ENCODE results near the gene ESRRG. TPM values are rescaled to one million over a fixed set of nuclear protein-coding genes. Genes with fewer than 3 reads are reported as not detected.

Gene ESRRG
- total and polyA plus RNA-seq, 7 donors, result under 0.01 to 0.71 (median 0.33) TPM

DNA sequence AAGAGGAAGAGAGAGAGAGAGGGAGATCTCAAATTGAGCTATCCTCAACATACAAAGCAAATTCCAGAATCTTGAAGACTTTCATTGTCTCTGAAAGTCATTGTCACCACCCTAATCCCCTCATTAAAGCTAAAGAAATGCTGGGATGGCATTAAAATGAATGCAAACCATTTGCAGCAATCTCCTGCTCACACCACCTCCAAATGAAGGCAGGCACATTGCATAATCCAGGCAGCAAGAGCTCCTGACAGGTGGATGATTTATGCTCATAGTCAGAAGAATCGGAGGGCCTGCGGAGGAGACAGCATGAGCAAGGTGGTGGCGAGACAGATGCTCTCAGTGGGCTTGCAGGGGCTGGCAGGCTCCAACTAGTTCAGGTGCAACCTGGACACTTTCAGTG is 90.2 kb downstream of the ESRRG start:
- intact Hi-C loops (cut with DNase I), result no loop called here
- TF ChIP-seq POLR2A (IDR thresholded peaks at IDR 0.05) (no peak), POLR2AphosphoS5 (IDR thresholded peaks at IDR 0.05) (no peak), EP300 (IDR thresholded peaks at IDR 0.05) (no peak)
- TF ChIP-seq, protein P1, sequence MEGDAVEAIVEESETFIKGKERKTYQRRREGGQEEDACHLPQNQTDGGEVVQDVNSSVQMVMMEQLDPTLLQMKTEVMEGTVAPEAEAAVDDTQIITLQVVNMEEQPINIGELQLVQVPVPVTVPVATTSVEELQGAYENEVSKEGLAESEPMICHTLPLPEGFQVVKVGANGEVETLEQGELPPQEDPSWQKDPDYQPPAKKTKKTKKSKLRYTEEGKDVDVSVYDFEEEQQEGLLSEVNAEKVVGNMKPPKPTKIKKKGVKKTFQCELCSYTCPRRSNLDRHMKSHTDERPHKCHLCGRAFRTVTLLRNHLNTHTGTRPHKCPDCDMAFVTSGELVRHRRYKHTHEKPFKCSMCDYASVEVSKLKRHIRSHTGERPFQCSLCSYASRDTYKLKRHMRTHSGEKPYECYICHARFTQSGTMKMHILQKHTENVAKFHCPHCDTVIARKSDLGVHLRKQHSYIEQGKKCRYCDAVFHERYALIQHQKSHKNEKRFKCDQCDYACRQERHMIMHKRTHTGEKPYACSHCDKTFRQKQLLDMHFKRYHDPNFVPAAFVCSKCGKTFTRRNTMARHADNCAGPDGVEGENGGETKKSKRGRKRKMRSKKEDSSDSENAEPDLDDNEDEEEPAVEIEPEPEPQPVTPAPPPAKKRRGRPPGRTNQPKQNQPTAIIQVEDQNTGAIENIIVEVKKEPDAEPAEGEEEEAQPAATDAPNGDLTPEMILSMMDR (IDR thresholded peaks at IDR 0.05), result no peak
- H3K36me3 ChIP-seq, result no peaks in the 10 kb centered on the region
- H3K4me3 ChIP-seq, result no peak overlapping the region
- no peaks in the 10 kb centered on the region for H3K9me3 ChIP-seq
- no peaks in the 10 kb centered on the region for H3K27me3 ChIP-seq
- H3K27ac ChIP-seq, result no peak overlapping the region
- no peaks in the 10 kb centered on the region for H3K4me1 ChIP-seq
- DNase-seq, result no peak
- WGBS, 2 donors, result 90 to 91% methylated on average over 3 of the region's 3 CpGs

DNA sequence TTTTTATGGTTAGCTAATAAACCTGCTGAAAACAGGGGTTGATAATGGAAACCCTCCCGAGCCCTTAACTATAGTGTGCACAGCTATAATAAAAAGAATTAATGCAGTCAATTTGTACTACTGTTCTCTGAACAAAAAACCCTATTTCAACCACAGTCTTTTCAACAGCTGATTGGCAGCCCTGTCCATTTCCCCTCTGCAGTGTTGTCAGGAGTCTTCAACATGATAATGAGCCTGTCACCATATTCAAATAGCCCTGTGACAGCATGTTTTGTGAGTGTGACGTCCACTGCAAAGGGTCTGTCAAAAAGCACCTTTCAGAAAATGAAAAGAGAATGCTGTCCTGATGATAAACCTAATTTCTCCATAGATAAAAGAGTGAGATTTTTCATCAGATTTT is 92.7 kb downstream of the ESRRG start:
- H3K4me1 ChIP-seq, result no peaks in the 10 kb centered on the region
- no peak for TF ChIP-seq POLR2A (IDR thresholded peaks at IDR 0.05)
- 60 to 84% methylated on average over 2 of the region's 2 CpGs for WGBS, 2 donors

DNA sequence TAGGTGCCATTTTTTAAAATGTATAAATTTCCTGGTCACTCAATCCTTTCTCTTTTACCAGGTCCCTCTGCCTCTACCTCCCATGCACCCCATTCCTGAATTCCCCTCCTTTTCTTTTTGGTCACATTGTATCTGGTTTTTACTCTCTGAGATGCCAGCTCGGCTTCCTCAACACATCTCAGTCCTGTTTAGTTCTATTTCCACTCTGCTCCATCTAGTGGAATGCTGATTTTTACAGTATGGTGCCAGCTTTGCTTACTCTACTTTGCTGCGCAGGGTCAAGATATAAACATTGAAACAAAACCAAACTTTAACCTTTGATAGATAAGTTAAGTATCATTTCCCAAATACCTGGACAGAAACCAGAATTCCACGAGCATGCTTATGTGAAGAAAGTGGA is 96.0 kb downstream of the ESRRG start:
- Histone ChIP-seq H3K9me3 (no peaks in the 10 kb centered on the region), H3K27ac (no peak overlapping the region), H3K4me3 (no peak overlapping the region), H3K27me3 (no peaks in the 10 kb centered on the region), H3K36me3 (no peaks in the 10 kb centered on the region), H3K4me1 (no peaks in the 10 kb centered on the region)
- 79 to 83% methylated on average over 3 of the region's 3 CpGs for WGBS, 2 donors
- TF ChIP-seq, protein P1 (IDR thresholded peaks at IDR 0.05), result no peak
- TF ChIP-seq POLR2A (IDR thresholded peaks at IDR 0.05) (no peak), POLR2AphosphoS5 (IDR thresholded peaks at IDR 0.05) (no peak), EP300 (IDR thresholded peaks at IDR 0.05) (no peak)
- no peak for DNase-seq
- intact Hi-C loops (cut with DNase I), result no loop called here

More for the DNA sequence above, 92.7 kb downstream of the ESRRG start:
- Histone ChIP-seq H3K4me3 (no peak overlapping the region), H3K27me3 (no peaks in the 10 kb centered on the region), H3K27ac (no peak overlapping the region), H3K36me3 (no peaks in the 10 kb centered on the region), H3K9me3 (no peaks in the 10 kb centered on the region)
- intact Hi-C loops (cut with DNase I), result no loop called here
- DNase-seq, result no peak

DNA sequence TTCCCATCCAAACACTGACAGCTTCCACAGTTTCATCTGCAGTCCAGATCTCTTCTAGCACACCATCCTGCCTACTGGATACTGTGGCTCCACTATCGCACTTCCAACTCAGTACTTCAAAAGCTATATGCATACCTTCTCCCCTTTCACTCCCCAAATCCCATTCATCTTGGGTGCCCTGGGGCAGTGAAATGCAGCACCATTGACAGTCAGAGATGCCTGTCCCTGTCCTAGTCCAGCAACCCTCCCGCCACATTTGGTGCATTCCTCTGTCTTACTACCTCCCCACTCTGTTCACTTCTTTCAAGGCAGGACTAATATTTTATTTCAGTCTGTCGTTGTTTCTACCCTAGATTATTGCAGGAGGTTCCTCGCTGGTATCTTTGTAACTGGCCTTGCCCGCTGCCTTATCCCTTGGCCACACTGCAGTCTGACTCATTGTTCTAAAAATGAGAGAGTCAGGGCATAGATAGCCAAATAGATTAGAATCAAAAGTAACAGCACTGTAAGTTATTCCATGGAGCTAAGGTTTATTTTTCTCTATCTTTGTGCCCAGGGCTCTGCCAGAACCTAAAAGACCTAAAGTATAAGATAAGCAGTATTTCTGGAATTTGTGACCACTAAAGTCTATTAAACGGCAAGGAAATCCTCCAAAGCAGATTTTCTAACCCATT is 96.7 kb downstream of the ESRRG start:
- WGBS, 2 donors, result 83 to 91% methylated on average over 6 of the region's 6 CpGs
- Histone ChIP-seq H3K27me3 (no peaks in the 10 kb centered on the region), H3K4me3 (no peak overlapping the region), H3K36me3 (no peaks in the 10 kb centered on the region), H3K27ac (no peak overlapping the region), H3K4me1 (no peaks in the 10 kb centered on the region), H3K9me3 (no peaks in the 10 kb centered on the region)
- intact Hi-C loops (cut with DNase I), result no loop called here
- TF ChIP-seq POLR2A (IDR thresholded peaks at IDR 0.05) (no peak), POLR2AphosphoS5 (IDR thresholded peaks at IDR 0.05) (no peak), EP300 (IDR thresholded peaks at IDR 0.05) (no peak)
- TF ChIP-seq, protein P1 (IDR thresholded peaks at IDR 0.05), result no peak
- DNase-seq, result no peak

DNA sequence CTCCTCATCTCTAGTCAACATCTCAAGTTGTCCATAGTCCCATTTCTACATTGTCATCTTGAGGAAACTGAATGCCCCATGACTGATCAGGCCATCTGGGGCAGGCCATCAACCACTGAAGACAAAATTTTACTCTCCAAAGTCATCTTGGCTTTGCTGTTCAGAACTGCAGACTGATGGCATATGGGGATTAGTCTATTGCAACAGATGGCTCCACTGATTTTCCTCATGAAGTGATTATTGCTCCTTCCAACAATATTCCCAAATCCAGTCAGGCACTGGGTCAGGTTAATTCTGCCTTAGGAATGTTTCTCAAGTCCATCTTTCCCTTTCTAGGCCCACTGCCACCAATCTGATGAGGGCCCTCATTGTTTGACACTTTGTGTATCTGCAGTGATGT is 101.7 kb downstream of the ESRRG start:
- Histone ChIP-seq H3K36me3 (no peaks in the 10 kb centered on the region), H3K27me3 (no peaks in the 10 kb centered on the region), H3K4me1 (no peaks in the 10 kb centered on the region), H3K9me3 (no peaks in the 10 kb centered on the region), H3K4me3 (no peak overlapping the region), H3K27ac (no peak overlapping the region)
- no peak for TF ChIP-seq EP300 (IDR thresholded peaks at IDR 0.05)
- TF ChIP-seq POLR2A (IDR thresholded peaks at IDR 0.05), result no peak
- TF ChIP-seq, protein P1 (IDR thresholded peaks at IDR 0.05), result no peak
- TF ChIP-seq POLR2AphosphoS5 (IDR thresholded peaks at IDR 0.05), result no peak
- DNase-seq, result no peak
- intact Hi-C loops (cut with DNase I), result no loop called here
